ENCODE results near the gene TMEM131.
"Not testable (repeated sequence)": the region's sequence is repeated elsewhere in the genome, so short reads cannot be mapped to it uniquely, and the experiment has no call there.

TMEM131 gene

GRCh38 chr2:97714950-97715652 lies 280.6 kb downstream of the TMEM131 start:
- Histone ChIP-seq H3K36me3 (no peaks in the 10 kb centered on the region), H3K4me3 (ENCODE audit: low read depth, low read length) (no peak overlapping the region)
- TF ChIP-seq CTCF (IDR thresholded peaks at IDR 0.05; ENCODE audit: low read depth, low read length), result no peak

GRCh38 chr2:97714084-97714949 lies 281.4 kb downstream of the TMEM131 start:
- no peak for DNase-seq
- Histone ChIP-seq H3K36me3 (no peaks in the 10 kb centered on the region), H3K27me3 (no peaks in the 10 kb centered on the region), H3K4me3 (ENCODE audit: low read depth, low read length) (no peak overlapping the region), H3K9me3 (no peaks in the 10 kb centered on the region), H3K4me1 (no peaks in the 10 kb centered on the region)
- no peak for TF ChIP-seq CTCF (IDR thresholded peaks at IDR 0.05; ENCODE audit: low read depth, low read length)

More at GRCh38 chr2:97714950-97715652, 280.6 kb downstream of the TMEM131 start:
- no peaks in the 10 kb centered on the region for H3K4me1 ChIP-seq
- no peaks in the 10 kb centered on the region for H3K27me3 ChIP-seq
- no peak for DNase-seq
- H3K9me3 ChIP-seq, result no peaks in the 10 kb centered on the region

DNA sequence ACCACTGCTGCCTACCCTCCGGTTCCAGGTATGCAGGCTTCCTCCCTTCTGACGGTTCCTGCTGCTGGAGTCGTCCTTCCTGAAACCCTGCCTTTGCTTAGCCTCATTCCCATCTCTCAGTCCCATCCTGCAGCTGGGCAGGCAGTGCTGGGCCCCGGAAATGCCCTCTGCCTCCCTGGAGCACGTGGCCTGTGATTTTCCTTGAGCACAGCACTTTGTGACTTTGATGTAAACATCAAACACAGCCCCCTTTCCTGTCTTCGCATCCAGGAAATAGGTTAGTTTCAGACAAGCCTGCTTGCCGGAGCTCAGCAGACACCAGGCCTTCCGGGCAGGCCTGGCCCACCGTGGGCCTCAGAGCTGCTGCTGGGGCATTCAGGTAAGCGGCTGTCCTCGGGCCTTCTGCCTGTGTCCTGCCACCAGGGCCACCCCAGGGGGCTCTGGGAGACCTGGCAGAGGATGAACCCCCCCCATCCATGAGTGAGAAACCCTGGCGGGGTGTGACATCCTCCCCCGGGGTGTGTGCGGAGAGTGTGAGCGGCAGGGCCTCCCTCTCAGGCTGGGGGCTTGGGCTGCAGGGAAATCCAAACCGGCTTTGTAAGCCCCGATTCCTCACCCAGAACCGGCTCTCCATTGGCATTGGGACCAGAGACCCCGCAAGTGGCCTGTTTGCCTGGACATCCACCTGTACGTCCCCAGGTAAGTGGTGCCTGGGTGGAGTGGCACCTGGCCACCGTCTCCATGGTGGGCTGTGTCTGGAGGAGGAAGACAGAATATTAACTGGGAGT lies 282.3 kb downstream of the TMEM131 start, which contains the start of gene ZAP70:
TSS of gene ZAP70 (plus strand) at position 281 of the 788 bp plus-strand sequence. CDS start 10,461 bp downstream, outside the sequence.
- H3K36me3 ChIP-seq, result no peaks in the 10 kb centered on the region
- H3K4me3 ChIP-seq (ENCODE audit: low read depth, low read length), result no peak within 1 kb of the TSS
- no peaks in the 10 kb centered on the region for H3K27me3 ChIP-seq
- DNase-seq, result no peak
- TF ChIP-seq CTCF (IDR thresholded peaks at IDR 0.05; ENCODE audit: low read depth, low read length), result no peak
- no peaks in the 10 kb centered on the region for H3K9me3 ChIP-seq
- no peaks in the 10 kb centered on the region for H3K4me1 ChIP-seq

GRCh38 chr2:97712693-97713295 lies 283.0 kb downstream of the TMEM131 start:
- DNase-seq, result no peak
- H3K4me1 ChIP-seq, result no peaks in the 10 kb centered on the region
- no peak overlapping the region for H3K4me3 ChIP-seq (ENCODE audit: low read depth, low read length)

DNA sequence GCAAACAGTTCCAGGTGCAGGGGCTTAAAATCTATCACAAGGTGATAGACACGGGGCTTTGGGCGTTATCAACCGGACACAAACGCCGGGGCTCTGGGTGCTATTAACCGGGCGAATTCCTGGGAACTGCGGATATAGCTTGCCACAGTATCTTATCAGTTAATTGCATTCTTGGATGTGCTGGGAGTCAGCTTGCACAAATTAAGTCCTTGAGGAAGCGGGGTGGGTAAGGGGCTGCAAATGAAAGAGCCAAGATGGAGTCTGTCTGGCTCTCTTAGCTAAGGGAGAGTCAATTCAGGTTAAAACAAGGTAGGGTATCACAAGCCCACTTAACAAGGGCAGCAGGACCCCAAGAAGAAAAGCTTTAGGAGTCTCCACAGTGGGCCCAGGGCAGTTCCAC lies 283.6 kb downstream of the TMEM131 start:
- not testable (repeated sequence) for H3K4me1 ChIP-seq; H3K27me3 ChIP-seq; H3K36me3 ChIP-seq; H3K9me3 ChIP-seq; H3K4me3 ChIP-seq (ENCODE audit: low read depth, low read length); DNase-seq

More at GRCh38 chr2:97712693-97713295, 283.0 kb downstream of the TMEM131 start:
- Histone ChIP-seq H3K36me3 (no peaks in the 10 kb centered on the region), H3K9me3 (no peaks in the 10 kb centered on the region), H3K27me3 (no peaks in the 10 kb centered on the region)
- no peak for TF ChIP-seq CTCF (IDR thresholded peaks at IDR 0.05; ENCODE audit: low read depth, low read length)

DNA sequence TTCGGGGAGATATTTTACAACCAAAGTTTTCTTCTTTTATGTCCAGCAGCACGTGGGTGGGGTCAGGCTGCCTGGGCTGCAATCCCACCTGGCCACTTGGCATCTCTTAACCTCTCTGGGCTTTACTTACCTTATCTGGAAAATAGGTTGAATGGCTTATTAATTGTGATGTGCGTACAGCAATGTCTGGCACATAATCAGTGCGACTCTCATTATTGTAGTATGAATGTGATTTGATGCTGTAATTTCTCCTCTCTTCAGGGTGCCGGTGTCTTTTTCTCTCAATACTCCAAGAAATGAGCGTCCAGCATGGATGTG lies 284.4 kb downstream of the TMEM131 start:
- DNase-seq, result no peak
- Histone ChIP-seq H3K36me3 (no peaks in the 10 kb centered on the region), H3K9me3 (no peaks in the 10 kb centered on the region), H3K4me3 (ENCODE audit: low read depth, low read length) (no peak overlapping the region), H3K4me1 (no peaks in the 10 kb centered on the region), H3K27me3 (no peaks in the 10 kb centered on the region)
- no peak for TF ChIP-seq CTCF (IDR thresholded peaks at IDR 0.05; ENCODE audit: low read depth, low read length)
